ENCODE data around the gene NCKAP1. TPM values are rescaled to one million over a fixed set of nuclear protein-coding genes. Genes with fewer than 3 reads are reported as not detected.

The NCKAP1 gene
- total and polyA plus RNA-seq, 2 donors (not counting 1 experiment from before 2014, with no cell fraction given), result 141 to 219 TPM

DNA sequence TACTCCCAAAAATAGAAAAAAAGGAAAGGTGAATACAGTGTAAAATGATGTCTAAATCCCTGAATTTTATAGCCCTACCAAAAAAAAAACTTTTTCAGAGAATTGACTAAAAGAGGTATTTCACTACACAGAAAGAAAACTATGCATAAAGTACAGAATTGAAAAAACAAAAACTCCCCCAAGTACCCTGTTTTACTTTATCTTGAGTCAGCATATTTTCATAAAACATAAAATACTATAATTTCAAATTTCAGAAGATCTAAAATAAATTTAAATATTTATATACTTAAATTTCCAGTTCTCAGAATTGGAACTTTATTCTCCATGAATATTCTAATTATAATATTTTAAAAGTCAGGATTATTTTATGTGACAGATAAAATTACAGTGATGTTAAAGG, 10.1 kb downstream of the NCKAP1 start:
- Histone ChIP-seq H3K4me3 (replicated peaks in 1 of 4; ENCODE audit: control extremely low read depth in 1 of 4, insufficient read depth in 1 of 4, low read depth in 3 of 4, low read length in 4 of 4) (no peak overlapping the region), H2AFZ (ENCODE audit: low read length) (no peak overlapping the region), H3K9me3 (ENCODE audit: control insufficient read depth, insufficient read depth, low read depth, low read length) (no peaks in the 10 kb centered on the region), H3K27me3 (ENCODE audit: control insufficient read depth, insufficient read depth, low read length) (no peaks in the 10 kb centered on the region), H3K36me3 (ENCODE audit: control insufficient read depth, insufficient read depth, low read length) (no peaks in the 10 kb centered on the region), H3K4me1 (ENCODE audit: control insufficient read depth, extremely low read depth, insufficient read depth, low read length) (no peaks in the 10 kb centered on the region), H3K9ac (ENCODE audit: insufficient read depth, low read length) (no peak overlapping the region), H3K27ac (ENCODE audit: insufficient read depth, low read length) (no peak overlapping the region), H3K79me2 (ENCODE audit: control insufficient read depth, insufficient read depth, low read length) (peaks cover 95% of the 10 kb centered on the region), H3K4me2 (ENCODE audit: extremely low read depth, insufficient read depth, low read length) (no peak overlapping the region), H4K20me1 (ENCODE audit: control insufficient read depth, extremely low read depth, insufficient read depth, low read length) (peaks cover 10% of the 10 kb centered on the region)
- no peak for TF ChIP-seq EZH2 (IDR thresholded peaks at IDR 0.05; ENCODE audit: low read length, missing control alignments)
- TF ChIP-seq, protein P1, sequence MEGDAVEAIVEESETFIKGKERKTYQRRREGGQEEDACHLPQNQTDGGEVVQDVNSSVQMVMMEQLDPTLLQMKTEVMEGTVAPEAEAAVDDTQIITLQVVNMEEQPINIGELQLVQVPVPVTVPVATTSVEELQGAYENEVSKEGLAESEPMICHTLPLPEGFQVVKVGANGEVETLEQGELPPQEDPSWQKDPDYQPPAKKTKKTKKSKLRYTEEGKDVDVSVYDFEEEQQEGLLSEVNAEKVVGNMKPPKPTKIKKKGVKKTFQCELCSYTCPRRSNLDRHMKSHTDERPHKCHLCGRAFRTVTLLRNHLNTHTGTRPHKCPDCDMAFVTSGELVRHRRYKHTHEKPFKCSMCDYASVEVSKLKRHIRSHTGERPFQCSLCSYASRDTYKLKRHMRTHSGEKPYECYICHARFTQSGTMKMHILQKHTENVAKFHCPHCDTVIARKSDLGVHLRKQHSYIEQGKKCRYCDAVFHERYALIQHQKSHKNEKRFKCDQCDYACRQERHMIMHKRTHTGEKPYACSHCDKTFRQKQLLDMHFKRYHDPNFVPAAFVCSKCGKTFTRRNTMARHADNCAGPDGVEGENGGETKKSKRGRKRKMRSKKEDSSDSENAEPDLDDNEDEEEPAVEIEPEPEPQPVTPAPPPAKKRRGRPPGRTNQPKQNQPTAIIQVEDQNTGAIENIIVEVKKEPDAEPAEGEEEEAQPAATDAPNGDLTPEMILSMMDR (conservative IDR thresholded peaks at IDR 0.05 in 1 of 2, IDR thresholded peaks at IDR 0.05 in 1 of 2; ENCODE audit: low read depth in 1 of 2, low read length in 2 of 2), result no peak
- DNase-seq (ENCODE audit: low read depth in 2 of 2), result no peak

DNA sequence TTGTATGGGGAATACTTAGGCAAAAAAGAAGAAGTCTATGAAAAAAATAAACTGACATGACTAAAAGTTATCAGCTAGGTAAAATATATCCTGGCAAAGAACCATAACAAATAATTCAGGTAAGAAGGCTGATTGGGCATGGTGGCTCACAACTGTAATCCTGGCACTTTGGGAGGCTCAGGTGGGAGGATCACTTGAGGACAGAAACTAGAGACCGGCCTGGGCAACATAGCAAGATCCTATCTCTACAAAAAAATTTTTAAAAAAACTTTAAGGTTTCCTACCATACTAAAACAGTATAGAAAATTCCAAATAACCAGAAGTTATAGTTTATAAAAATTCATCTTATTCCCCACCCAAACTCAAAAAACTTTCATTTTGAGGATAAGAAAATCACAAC, 10.8 kb downstream of the NCKAP1 start:
- H3K36me3 ChIP-seq (ENCODE audit: control insufficient read depth, insufficient read depth, low read length), result no peaks in the 10 kb centered on the region

DNA sequence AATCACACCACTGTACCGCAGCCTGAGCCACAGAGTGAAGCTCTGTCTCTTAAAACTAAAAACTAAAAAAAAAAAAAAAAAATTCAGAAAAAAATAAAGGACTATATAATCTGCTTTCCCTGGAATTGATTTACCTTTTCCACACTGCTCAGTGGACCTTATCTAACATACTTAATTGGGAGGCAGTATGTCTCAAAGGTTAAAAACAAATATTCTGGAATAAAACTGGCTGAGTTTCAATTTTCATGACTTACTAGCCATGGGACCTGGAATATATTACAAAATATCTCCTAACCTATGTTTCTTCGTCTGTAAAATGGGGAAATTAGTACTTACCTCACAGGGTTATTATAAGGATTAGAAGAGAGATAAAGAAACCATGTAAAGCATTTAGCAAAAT, 11.8 kb downstream of the NCKAP1 start:
- Histone ChIP-seq H3K36me3 (ENCODE audit: control insufficient read depth, insufficient read depth, low read length) (no peaks in the 10 kb centered on the region), H3K27ac (ENCODE audit: insufficient read depth, low read length) (no peak overlapping the region), H3K27me3 (ENCODE audit: control insufficient read depth, insufficient read depth, low read length) (no peaks in the 10 kb centered on the region), H3K4me3 (replicated peaks in 1 of 4; ENCODE audit: control extremely low read depth in 1 of 4, insufficient read depth in 1 of 4, low read depth in 3 of 4, low read length in 4 of 4) (no peak overlapping the region), H3K9me3 (ENCODE audit: control insufficient read depth, insufficient read depth, low read depth, low read length) (no peaks in the 10 kb centered on the region), H4K20me1 (ENCODE audit: control insufficient read depth, extremely low read depth, insufficient read depth, low read length) (peaks cover 8% of the 10 kb centered on the region), H3K4me2 (ENCODE audit: extremely low read depth, insufficient read depth, low read length) (no peak overlapping the region), H3K79me2 (ENCODE audit: control insufficient read depth, insufficient read depth, low read length) (peaks cover 90% of the 10 kb centered on the region), H3K4me1 (ENCODE audit: control insufficient read depth, extremely low read depth, insufficient read depth, low read length) (no peaks in the 10 kb centered on the region), H3K9ac (ENCODE audit: insufficient read depth, low read length) (no peak overlapping the region), H2AFZ (ENCODE audit: low read length) (no peak overlapping the region)
- no peak for DNase-seq (ENCODE audit: low read depth in 2 of 2)
- TF ChIP-seq, protein P1 (conservative IDR thresholded peaks at IDR 0.05 in 1 of 2, IDR thresholded peaks at IDR 0.05 in 1 of 2; ENCODE audit: low read depth in 1 of 2, low read length in 2 of 2), result no peak
- TF ChIP-seq EZH2 (IDR thresholded peaks at IDR 0.05; ENCODE audit: low read length, missing control alignments), result no peak

More for the DNA sequence above, 10.8 kb downstream of the NCKAP1 start:
- Histone ChIP-seq H3K27me3 (ENCODE audit: control insufficient read depth, insufficient read depth, low read length) (no peaks in the 10 kb centered on the region), H2AFZ (ENCODE audit: low read length) (no peak overlapping the region), H4K20me1 (ENCODE audit: control insufficient read depth, extremely low read depth, insufficient read depth, low read length) (peaks cover 10% of the 10 kb centered on the region), H3K4me2 (ENCODE audit: extremely low read depth, insufficient read depth, low read length) (no peak overlapping the region), H3K4me1 (ENCODE audit: control insufficient read depth, extremely low read depth, insufficient read depth, low read length) (no peaks in the 10 kb centered on the region), H3K79me2 (ENCODE audit: control insufficient read depth, insufficient read depth, low read length) (peaks cover 92% of the 10 kb centered on the region), H3K9ac (ENCODE audit: insufficient read depth, low read length) (no peak overlapping the region), H3K9me3 (ENCODE audit: control insufficient read depth, insufficient read depth, low read depth, low read length) (no peaks in the 10 kb centered on the region), H3K4me3 (replicated peaks in 1 of 4; ENCODE audit: control extremely low read depth in 1 of 4, insufficient read depth in 1 of 4, low read depth in 3 of 4, low read length in 4 of 4) (no peak overlapping the region), H3K27ac (ENCODE audit: insufficient read depth, low read length) (no peak overlapping the region)
- DNase-seq (ENCODE audit: low read depth in 2 of 2), result no peak
- TF ChIP-seq, protein P1 (conservative IDR thresholded peaks at IDR 0.05 in 1 of 2, IDR thresholded peaks at IDR 0.05 in 1 of 2; ENCODE audit: low read depth in 1 of 2, low read length in 2 of 2), result no peak
- no peak for TF ChIP-seq EZH2 (IDR thresholded peaks at IDR 0.05; ENCODE audit: low read length, missing control alignments)

All from fibroblast of lung (primary cell).